AG20443 (cell line): Measurements from ENCODE around the gene BRD4.
"Not testable (repeated sequence)": the region's sequence is repeated elsewhere in the genome, so short reads cannot be mapped to it uniquely, and the experiment has no call there.

Source experiments
- DNase-seq: peaks from one replicate; pipeline ENCODE4 v3.0.0; 2012; ENCODE audit warnings: low spot score, mixed read lengths

The BRD4 gene

GRCh38 chr19:15332311-15332996, at the start of gene BRD4:
Gene BRD4, minus strand, starts transcription at chr19:15332539. Its CDS starts 59,440 bp downstream, at chr19:15273099.
- DNase-seq = peak; percentile 96

- no peak for DNase-seq
Measured at GRCh38 chr19:15381864-15382263, 49.5 kb upstream of the BRD4 start.

DNA sequence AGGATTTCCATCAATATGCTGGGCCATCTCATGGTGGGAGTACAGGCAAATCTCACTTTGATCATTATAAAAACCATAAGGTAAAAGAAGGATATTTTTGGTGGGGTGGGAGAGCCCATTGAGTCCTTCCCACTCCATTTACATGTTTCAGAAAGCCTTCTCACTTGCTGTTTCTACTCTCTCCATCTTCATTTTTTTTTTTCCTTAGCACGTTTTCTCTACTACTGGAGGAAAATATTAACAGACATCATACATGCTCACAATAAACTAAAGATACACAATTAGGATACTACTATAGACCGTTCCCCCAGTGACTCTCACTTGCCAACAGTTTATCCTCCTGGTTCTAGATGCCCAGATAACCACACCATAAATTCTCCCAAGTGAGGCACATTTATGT, 49.1 kb upstream of the BRD4 start:
- no peak for DNase-seq

DNA sequence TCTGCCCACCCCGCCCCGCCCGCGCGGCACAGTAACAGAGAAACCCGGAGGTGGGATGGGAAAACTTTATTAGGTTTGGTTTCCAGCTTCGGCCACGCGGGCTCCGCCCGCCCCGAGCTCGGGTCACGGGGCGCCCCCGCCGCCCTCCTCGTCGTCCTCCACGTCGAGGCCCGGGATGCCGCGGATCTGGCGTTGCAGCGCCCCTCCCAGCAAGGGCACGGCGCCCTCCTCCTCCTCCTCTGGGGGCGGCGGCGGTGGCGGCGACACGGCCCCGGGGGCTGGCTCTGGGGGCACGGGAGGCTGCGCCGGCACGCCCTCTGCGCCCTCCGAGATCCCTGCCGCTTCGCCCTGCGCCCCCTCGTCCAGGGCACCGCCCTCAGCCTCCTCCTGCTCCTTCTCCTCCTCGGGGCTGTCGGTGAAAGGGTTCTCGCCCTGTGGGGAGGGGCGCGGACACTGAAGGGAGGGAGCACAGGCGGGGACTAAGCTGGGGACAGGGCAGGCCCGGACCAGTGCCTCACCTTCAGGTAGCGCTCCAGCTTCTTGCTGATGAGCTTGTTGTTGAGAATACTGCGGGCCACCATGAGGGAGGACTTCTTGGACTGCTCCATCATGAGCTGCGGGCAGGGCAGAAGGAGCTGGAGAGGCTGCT, 47.8 kb upstream of the BRD4 start:
- DNase-seq = no peak

DNA sequence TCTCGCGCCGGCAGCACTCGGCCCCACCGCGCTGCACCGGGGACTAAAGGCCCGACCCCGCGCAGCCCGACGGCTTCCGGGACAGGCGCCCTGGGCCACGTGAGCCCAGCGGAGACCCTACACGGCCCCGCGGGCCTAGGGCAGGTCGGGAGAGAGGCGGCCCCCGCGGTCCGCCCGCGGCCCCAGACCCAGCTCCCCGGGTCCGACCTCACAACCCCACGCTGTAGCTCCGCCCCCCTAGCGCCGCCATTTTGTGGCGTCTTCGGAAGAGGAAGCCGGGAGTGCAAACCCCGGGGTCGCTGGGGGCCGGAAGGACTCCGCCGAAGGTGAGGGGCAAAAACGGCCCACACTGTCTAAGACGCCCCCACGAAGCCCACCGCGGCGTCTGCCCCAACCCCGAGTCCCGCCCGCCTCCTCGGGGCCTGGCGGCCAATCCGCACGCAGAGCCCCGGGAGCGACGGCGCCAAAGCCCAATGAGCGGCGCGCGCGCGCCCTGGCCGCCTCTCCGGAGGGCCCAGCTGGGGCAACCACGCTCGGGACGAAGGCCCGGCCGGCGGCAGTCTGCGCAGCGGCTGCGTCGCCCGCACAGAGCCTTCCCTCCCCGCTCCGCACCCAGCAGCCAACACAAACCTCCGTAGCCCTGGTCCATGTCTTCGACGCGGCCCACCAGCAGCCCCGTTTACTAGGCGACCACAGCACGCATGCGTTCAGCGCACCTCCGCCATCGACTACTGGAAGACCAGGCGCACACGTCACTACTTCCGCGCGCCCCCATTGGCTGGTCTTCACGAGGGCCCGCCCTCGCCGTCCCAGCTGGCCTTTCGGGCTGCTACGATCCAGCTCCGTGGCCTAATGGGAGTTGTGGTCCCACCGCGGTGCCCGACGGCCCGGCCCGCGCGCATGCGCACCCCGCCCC, 47.0 kb upstream of the BRD4 start, which contains the start of gene AKAP8:
AKAP8 (minus strand) TSS at position 705 of the 916 bp plus-strand sequence; CDS start at position 649, 56 bp downstream.
- peak; percentile 100 for DNase-seq

GRCh38 chr19:15378534-15379082, 46.3 kb upstream of the BRD4 start:
- DNase-seq = peak; percentile 69

DNA sequence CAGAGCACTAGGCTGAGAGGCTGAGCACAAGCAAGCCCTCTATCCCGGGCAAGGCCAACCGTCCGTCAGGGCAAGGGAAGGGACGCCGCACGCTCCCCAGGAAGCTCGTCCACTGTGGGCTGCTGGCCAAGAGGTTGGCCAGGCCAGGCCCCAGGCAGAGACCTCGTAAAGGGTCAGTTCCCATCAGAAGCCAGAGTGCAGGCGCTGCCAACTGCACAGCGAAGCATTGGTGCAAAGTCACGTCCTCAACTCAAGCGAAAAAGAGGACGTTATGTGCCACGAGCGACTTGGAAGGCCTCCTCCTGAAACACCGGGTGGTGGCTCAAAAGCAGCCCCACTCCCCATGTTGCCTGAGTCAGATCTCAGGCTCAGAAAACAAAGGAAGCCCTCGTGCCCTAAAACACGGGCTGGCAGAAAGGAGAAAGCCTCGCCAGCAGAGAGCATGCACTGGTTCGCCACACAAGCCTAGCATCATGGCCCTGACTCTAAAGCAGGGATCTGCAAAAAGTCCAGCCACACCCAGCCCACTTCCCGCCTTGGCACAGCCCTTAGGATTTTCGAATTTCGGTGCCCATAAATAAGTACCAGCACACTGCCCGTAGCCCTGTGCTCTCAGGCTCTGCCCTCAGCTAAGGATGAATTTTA, 42.6 kb upstream of the BRD4 start:
- DNase-seq = no peak

GRCh38 chr19:15374105-15374651, 41.8 kb upstream of the BRD4 start:
- no peak for DNase-seq

GRCh38 chr19:15373644-15374043, 41.3 kb upstream of the BRD4 start:
- no peak for DNase-seq

GRCh38 chr19:15372891-15373301, 40.6 kb upstream of the BRD4 start:
- no peak for DNase-seq

DNA sequence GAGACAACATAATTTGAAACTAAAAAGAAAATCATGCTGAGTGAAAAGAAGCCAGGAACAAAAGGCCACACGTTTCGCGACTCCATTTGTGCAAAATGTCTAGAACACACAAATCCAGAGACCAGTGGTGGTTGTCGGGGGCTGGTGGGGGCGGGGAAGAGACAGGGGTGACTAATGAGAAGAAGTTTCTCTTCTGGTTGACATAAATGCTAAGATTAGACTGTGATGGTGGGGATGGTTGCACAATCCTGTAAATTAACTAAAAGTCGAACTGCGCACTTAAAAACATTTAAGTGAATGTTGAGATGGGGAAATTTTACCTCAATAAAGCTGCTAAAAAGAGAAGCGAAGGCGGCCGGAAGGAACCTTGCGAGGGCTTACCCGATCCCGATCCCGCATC, 40.1 kb upstream of the BRD4 start:
- DNase-seq = no peak

- no peak for DNase-seq
Measured at GRCh38 chr19:15371786-15372380, 39.5 kb upstream of the BRD4 start.

DNA sequence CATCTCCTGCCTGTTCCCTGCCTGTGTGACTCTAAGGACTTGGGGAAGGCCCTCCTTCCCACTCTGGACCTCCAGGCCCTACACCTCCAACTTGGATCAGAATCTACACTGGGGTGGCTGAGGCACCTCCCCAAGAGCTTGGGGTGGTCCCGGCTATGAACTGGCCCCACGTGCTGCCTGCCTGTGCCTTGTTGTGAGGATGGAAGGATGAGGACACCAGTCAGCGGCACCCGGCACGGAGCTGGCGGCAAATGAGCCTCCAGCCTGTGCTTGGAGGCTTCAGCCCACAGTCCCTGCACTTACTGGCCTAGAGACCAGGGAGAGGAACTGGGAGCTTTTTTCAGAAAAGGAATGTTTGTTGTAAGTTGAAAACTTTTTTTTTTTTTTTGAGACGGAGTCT, 38.8 kb upstream of the BRD4 start:
- no peak for DNase-seq

- no peak for DNase-seq
Measured at GRCh38 chr19:15369594-15369891, 37.2 kb upstream of the BRD4 start.

GRCh38 chr19:15368798-15369593, 36.7 kb upstream of the BRD4 start:
- DNase-seq = no peak

GRCh38 chr19:15368051-15368632, 35.8 kb upstream of the BRD4 start:
- DNase-seq = no peak

DNA sequence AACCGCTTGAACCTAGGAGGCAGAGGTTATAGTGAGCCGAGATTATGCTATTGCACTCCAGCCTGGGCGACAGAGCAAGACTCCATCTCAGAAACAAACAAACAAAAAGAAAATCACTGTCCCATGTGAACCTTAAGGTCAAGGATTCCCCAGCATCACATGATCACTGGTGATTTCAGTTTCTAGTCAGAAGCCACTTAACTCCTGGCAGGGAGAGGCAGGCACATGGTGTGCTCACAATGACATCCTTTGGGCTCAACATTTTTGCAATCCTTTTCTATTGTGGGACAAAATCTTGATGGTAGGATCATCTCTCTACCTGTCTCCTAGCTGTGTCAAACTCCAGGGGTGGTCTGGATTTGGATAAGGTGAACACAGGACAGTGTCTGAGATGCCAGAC, 35.1 kb upstream of the BRD4 start:
- no peak for DNase-seq

- no peak for DNase-seq
Measured at GRCh38 chr19:15365264-15365663, 32.9 kb upstream of the BRD4 start.

DNA sequence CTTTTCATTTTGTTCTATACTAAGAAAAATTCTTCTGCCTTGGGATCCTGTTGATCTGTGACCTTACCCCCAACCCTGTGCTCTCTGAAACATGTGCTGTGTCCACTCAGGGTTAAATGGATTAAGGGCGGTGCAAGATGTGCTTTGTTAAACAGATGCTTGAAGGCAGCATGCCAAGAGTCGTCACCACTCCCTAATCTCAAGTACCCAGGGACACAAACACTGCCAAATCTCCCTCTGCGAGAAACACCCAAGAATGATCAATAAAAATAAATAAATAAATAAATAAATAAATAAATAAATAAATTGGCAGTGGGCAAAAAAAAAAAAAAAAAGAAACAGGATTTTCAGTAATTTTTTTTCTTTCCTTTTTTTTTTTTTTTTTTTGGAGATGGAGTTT, 31.5 kb upstream of the BRD4 start:
- not testable (repeated sequence) for DNase-seq

- DNase-seq = not testable (repeated sequence)
Measured at GRCh38 chr19:15363048-15363447, 30.7 kb upstream of the BRD4 start.
